ENCODE measurements around the gene CTU1.
A peak's percentile ranks its signal among the peaks of the same experiment; 100 is the strongest.

CTU1 gene

DNA sequence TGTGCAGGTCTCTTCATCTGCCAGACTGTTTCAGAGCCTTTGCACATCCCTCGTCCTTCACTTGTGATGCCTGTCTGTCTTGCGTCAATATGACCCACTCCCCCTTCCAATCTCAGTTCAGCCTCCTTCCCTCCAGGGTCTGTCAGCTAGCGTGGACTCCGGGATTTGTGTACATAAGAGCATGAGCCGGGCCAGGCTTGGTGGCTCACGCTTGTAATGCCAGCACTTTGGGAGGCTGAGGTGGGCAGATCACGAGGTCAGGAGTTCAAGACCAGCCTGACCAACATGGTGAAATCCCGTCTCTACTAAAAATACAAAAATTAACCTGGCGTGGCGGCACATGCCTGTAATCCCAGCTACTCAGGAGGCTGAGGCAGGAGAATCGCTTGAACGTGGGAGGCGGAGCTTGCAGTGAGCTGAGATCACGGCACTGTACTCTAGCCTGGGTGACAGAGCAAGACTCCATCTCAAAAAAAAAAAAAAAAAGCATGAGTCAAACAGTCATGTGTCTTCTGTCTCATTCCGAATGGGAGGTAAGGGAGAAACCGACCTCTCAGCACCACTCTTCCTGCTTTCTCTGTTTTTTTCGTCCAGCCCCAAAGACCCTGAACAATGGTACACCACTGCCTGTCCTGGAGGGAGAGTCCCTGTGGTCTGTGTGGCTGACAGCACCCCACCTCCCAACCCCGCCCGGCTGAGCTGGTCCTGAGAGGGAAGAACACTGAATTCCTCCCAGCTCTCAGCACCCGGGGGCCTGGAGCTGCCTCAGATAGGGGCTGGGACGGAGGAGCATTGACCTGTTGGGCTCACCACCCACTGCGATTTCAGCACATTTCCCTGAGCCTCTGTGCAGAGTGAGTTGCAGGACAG is 14.1 kb upstream of the CTU1 start:
- Mint-ChIP-seq H3K36me3 (no peaks in the 10 kb centered on the region), H3K4me1 (peaks cover 80% of the 10 kb centered on the region), H3K9me3 (no peaks in the 10 kb centered on the region), H3K4me3 (peak overlapping the region; percentile 34), H3K27ac (peak overlapping the region; percentile 65), H3K27me3 (no peaks in the 10 kb centered on the region)

DNA sequence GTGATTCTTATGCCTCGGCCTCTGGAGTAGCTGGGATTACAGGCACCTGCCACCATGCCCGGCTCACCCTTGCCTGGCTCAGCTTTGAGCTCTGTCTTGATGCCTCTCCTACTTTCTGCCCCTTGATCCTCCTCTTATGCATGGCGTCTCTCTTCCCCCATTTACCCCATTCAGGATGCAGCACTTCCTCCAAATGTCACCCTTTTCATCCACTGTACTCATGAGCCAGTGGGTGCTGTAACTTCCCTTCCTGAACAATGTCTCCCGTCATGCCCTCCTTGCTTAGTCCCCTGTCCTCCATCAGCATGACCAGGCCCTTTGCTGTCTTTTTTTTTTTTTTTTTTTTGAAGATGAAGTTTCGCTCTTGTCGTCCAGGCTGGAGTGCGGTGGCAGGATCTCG is 13.0 kb upstream of the CTU1 start:
- Mint-ChIP-seq H3K27me3 (no peaks in the 10 kb centered on the region), H3K4me1 (peaks cover 79% of the 10 kb centered on the region), H3K4me3 (no peak overlapping the region), H3K36me3 (no peaks in the 10 kb centered on the region), H3K9me3 (no peaks in the 10 kb centered on the region), H3K27ac (no peak overlapping the region)

DNA sequence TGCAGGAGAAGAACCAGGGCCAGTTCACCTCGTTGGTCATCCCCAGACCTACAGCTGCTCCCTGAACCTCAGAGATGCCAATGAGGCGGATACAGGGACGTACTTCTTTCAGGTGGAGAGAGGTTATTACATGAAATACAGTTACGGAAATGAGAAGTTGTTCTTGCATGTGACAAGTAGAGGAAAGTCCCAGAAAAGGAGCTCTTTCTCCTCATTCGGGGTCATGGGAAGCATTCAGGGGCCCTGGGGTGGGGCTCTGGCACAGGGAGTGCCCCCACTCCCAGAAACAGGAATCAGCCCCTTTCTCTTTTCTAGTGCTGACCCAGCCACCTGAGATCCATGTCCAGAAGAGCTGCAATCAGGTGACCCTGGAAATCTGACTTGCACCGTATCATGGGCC is 12.0 kb upstream of the CTU1 start:
- H3K27me3 Mint-ChIP-seq, result no peaks in the 10 kb centered on the region
- H3K27ac Mint-ChIP-seq, result no peak overlapping the region
- H3K4me3 Mint-ChIP-seq, result no peak overlapping the region
- H3K4me1 Mint-ChIP-seq, result peaks cover 73% of the 10 kb centered on the region
- no peaks in the 10 kb centered on the region for H3K36me3 Mint-ChIP-seq
- no peaks in the 10 kb centered on the region for H3K9me3 Mint-ChIP-seq

DNA sequence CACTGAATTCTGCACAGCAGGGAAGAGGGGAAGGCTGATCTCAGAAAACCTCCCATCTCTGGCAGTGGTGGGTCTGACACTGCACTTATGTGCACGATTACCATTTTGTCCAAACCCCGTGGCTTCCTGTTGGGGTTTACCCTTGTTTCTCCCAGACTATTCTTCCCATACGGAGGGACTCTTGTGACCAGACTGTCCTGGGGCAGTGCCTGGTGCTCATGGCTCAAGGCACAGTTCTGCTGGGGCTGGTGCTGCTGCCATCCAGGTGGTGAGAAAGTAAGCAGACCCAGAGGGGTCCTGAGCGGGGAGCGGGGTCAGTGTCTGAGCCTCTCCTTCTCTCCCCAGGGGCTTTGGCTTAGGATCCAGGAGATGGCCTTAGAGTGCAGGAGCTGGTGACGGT is 11.4 kb upstream of the CTU1 start:
- Mint-ChIP-seq H3K4me3 (no peak overlapping the region), H3K9me3 (no peaks in the 10 kb centered on the region), H3K27me3 (no peaks in the 10 kb centered on the region), H3K4me1 (peaks cover 68% of the 10 kb centered on the region), H3K27ac (no peak overlapping the region), H3K36me3 (no peaks in the 10 kb centered on the region)

DNA sequence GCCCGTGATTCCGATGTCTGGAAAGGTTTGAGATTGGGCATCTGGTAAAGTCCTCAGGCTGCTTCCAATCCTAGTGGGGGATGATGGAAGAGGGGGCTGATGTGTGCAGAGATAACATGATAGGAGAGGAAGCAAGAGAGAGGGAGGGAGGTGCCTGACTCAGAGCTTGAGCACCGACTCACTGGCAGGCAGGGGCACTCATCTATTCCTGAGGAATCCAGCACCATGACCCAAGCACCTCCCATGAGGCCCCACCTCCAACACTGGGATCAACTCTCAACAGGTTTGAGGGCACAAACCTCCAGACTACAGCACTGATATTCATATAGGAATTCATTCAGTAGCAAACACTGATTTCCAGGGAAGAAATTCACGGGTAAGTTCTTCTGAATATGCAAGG is 10.9 kb upstream of the CTU1 start:
- no peaks in the 10 kb centered on the region for H3K36me3 Mint-ChIP-seq
- H3K27ac Mint-ChIP-seq, result peak overlapping the region; percentile 26
- H3K27me3 Mint-ChIP-seq, result no peaks in the 10 kb centered on the region
- H3K9me3 Mint-ChIP-seq, result no peaks in the 10 kb centered on the region
- no peak overlapping the region for H3K4me3 Mint-ChIP-seq
- peaks cover 63% of the 10 kb centered on the region for H3K4me1 Mint-ChIP-seq

DNA sequence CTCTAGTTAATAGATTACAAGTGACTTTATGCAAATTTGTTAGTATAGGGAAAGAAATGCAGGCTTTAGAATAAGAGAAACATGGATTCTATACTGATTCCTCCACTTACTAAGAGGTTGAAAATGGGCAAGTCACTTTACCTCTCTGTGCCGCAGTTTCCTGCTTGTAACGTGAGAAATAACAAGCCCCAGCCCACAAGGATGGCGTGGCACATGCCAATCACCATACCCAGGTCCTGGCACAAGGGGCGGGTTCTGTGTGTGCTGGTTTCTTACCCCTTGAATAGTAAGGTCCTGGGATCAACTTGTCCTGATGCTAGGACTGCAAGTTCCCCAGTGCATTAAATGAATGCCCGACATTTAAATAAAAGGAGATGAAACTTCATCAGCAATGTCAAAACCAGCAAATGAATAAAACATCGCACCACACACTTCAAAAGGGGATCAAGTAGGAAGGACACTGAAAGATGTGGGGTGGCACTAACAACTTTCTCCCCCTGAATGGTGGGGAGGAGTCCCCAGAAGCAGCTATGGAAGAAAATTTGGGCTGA is 8.6 kb upstream of the CTU1 start:
- Mint-ChIP-seq H3K27ac (peak overlapping the region; percentile 52), H3K36me3 (no peaks in the 10 kb centered on the region), H3K27me3 (no peaks in the 10 kb centered on the region), H3K4me1 (peaks cover 40% of the 10 kb centered on the region), H3K4me3 (no peak overlapping the region), H3K9me3 (no peaks in the 10 kb centered on the region)

DNA sequence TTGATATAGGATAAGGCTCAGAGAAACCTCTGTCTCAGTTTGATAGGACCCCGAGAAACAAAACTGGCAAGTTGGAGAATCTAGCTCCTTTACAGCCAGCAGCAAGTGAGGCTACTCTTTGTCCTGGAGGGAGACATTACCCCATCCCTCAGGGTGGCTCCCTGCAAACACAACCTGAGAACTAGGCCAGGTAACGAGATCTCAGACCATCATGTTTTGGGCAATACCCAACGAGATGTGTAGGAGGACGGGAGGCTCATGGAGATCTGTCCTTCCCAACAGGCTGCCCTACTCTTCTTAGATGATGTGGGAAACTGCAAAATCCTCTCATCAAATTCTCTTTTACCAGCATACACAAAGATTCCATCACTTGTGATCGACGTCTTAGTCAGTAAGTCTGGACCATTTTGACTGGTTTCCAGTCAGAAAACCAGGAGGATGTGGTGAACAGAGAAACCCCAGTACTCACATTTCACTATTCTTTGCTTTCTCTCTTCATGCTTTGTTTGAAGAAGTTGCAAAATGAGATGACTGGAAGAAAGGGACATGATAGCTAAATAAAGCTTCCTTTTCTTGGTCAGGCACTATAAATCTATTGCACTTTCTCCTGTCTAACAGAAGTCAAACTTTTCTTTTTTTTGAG is 6.0 kb upstream of the CTU1 start:
- Mint-ChIP-seq H3K4me3 (peak overlapping the region; percentile 15), H3K9me3 (no peaks in the 10 kb centered on the region), H3K36me3 (no peaks in the 10 kb centered on the region), H3K27me3 (no peaks in the 10 kb centered on the region), H3K4me1 (peaks cover 28% of the 10 kb centered on the region), H3K27ac (peak overlapping the region; percentile 59)

DNA sequence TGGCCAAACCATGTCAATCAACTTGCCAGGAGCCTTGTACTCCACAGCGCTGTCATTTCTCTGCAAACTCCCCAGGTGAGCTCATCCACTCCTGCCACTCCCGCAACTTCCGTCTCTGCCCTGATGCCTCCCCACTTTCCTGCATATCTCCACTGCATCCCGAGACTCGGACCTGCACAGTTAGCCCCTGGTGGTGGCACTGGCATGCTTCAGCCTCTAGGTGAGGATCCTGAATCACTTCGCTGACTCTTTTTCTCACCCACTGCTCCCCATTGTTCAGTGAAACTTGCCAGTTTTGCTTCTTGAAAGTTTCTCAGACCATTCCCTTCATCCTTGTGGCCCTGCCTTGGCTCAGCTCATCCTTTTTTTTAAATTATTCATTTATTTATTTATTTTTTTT is 3.4 kb upstream of the CTU1 start:
- H3K36me3 Mint-ChIP-seq, result peaks cover 5% of the 10 kb centered on the region
- H3K4me1 Mint-ChIP-seq, result peaks cover 31% of the 10 kb centered on the region
- H3K4me3 Mint-ChIP-seq, result no peak overlapping the region
- no peak overlapping the region for H3K27ac Mint-ChIP-seq
- no peaks in the 10 kb centered on the region for H3K27me3 Mint-ChIP-seq
- no peaks in the 10 kb centered on the region for H3K9me3 Mint-ChIP-seq

DNA sequence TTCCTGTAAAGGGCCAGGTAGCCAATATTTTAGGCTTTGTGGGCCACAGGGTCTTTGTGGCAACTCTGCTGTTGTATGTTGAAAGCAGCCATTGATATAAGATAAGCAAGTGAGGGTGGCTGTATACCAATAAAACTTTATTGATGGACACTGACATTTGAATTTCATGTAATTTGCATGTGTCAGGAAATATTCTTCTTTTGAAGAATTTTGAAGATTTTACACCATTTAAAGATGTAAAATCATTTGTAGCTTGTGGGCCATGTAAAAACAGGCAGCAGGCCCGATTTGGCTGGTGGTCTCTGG is 2.4 kb upstream of the CTU1 start:
- no peak overlapping the region for H3K4me3 Mint-ChIP-seq
- H3K27ac Mint-ChIP-seq, result no peak overlapping the region
- H3K36me3 Mint-ChIP-seq, result peaks cover 5% of the 10 kb centered on the region
- no peaks in the 10 kb centered on the region for H3K9me3 Mint-ChIP-seq
- no peaks in the 10 kb centered on the region for H3K27me3 Mint-ChIP-seq
- peaks cover 31% of the 10 kb centered on the region for H3K4me1 Mint-ChIP-seq

DNA sequence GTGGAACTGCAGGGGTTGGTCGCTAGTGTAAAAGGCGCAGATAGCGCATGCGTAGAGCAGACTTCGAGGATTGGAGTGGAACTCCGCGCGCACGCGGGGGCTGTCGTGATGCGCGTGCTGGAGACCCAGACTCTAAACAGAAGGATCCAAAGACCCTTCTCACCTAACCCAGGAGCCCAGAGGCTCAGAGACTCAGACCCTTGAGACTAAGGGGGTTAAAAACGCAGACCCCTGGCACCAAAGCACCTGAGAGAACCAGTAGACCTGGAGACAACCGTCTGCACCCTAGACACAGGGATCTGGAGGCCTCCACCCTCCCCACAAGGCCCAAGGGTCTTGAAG is 567 bp upstream of the CTU1 start:
- Mint-ChIP-seq H3K9me3 (no peaks in the 10 kb centered on the region), H3K4me3 (peak overlapping the region; percentile 92), H3K27me3 (no peaks in the 10 kb centered on the region), H3K4me1 (peaks cover 43% of the 10 kb centered on the region), H3K36me3 (peaks cover 9% of the 10 kb centered on the region), H3K27ac (peak overlapping the region; percentile 97)

DNA sequence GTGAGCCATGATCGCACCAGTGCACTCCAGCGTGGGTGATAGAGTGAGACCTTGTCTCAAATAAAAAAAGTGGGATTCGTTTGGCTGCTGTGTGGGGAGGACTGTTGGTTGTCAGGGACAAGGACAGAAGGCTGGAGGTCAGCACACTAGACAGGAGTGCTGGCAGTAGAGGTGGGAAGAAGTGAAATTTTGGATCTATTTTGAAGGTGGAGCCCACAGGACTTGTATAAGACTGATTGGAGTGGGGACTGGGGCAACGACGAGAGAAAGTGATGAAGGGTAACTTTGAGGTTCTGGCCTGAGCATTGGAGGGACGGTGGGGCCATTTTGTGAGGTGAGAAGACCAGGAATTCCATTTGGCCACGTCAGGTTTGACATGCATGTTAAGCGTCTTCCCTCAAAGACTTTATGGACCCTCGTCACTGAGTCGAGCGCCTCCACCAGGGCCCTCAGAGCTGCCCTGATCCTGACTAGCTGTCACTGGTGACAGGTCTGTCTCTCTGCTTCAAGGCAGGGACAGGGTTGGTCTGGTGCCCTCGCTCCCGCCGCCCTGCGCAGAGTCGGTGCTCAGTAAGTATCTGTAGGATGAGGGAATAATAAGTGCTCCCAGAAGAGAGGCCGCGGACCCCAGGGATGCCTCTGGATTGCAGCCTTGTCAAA is 673 bp downstream of the CTU1 start:
- peaks cover 56% of the 10 kb centered on the region for H3K4me1 Mint-ChIP-seq
- no peaks in the 10 kb centered on the region for H3K27me3 Mint-ChIP-seq
- H3K4me3 Mint-ChIP-seq, result peak overlapping the region; percentile 92
- peaks cover 9% of the 10 kb centered on the region for H3K36me3 Mint-ChIP-seq
- peak overlapping the region; percentile 97 for H3K27ac Mint-ChIP-seq
- H3K9me3 Mint-ChIP-seq, result no peaks in the 10 kb centered on the region

DNA sequence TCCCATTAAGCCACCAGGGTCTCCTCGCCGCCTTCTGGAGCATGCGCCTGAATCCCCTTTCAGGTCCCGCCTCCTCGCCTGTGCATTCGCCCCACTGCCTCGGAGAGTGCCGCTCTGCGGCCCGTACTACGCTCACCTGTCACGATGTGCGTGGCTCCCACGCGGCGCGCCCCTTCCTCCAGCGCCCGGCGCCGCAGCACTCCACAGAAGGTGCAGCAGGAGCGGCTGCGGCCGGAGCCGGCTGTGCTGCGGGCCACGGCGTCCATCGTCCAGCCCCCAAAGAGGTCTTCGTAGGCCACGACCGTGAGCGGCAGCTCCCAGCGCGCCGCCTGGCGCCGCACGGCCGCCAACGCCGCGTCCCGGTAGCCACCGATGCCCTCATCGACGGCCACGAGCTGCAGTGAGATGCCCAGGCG is 4.3 kb downstream of the CTU1 start:
- Mint-ChIP-seq H3K4me3 (no peak overlapping the region), H3K27me3 (no peaks in the 10 kb centered on the region), H3K4me1 (peaks cover 67% of the 10 kb centered on the region), H3K9me3 (no peaks in the 10 kb centered on the region), H3K27ac (no peak overlapping the region), H3K36me3 (peaks cover 9% of the 10 kb centered on the region)

DNA sequence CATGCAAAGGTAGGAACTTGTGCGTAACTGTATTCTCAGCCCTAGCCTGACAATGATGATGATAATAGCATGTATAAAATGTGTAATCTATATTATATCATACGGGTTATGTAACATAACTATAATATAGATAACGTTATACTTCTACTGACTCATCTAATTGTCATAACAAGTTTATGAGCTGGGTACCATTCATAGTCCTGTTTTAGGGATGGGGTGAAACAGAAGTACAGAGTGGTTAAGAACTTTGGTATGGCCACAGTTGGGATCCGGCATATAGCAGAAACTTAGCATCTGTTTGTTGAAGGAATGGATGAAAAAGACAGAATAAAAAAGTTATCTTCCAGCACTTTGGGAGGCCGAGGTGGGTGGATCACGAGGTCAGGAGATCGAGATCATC is 5.2 kb downstream of the CTU1 start:
- Mint-ChIP-seq H3K4me1 (peaks cover 59% of the 10 kb centered on the region), H3K4me3 (no peak overlapping the region), H3K9me3 (no peaks in the 10 kb centered on the region), H3K36me3 (peaks cover 9% of the 10 kb centered on the region), H3K27me3 (no peaks in the 10 kb centered on the region), H3K27ac (no peak overlapping the region)

DNA sequence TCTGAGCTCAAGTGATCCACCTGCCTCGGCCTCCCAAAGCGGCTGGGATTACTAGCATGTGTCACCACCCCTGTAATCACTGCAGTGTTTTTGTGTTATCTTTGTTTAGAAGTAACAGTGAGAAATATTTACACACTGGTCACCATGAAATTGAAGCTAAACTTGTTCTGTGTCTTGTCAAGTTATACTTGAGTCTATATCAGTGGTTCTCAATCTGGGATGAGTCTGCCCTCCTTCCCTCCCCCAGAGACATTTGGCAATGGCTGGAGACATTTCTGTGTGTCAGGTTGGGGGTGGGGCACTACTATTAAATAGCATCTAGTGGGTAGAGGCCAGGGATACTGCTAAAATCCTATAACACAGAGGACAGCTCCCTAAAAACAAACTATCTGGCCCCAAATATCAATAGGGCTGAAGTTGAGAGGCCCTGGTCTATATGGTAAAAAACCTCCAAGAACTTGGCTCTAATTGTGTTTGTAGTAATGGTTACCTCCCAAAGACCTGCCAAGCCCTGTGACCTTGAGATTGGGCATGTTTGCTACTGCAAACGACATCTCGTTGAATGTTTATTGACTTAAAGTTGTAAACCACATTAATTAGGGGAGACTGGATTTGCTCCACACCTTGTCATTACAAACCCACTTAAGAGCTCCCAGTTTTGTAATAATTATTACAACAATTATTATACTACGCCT is 6.9 kb downstream of the CTU1 start:
- Mint-ChIP-seq H3K27ac (no peak overlapping the region), H3K36me3 (peaks cover 6% of the 10 kb centered on the region), H3K27me3 (no peaks in the 10 kb centered on the region), H3K9me3 (no peaks in the 10 kb centered on the region), H3K4me3 (no peak overlapping the region), H3K4me1 (peaks cover 61% of the 10 kb centered on the region)

DNA sequence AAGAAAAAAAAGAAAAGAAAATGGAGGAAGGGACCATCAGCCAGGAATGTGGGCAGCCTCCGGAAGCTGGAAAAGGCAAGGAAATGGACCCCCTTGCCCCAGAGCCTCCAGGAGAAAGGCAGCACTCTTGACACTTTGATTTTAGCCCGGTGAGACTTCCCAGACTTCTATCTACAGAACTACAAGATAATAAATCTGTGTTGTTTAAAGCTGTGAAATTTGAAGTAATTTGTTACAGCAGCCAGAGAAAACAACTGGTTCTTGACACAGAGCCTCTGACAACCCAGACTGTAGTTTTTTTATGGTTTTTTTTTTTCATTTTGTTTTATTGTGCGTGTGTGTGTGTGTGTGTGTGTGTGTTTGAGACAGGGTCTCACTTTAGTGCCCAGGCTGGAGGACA is 7.6 kb downstream of the CTU1 start:
- Mint-ChIP-seq H3K9me3 (no peaks in the 10 kb centered on the region), H3K27me3 (no peaks in the 10 kb centered on the region), H3K36me3 (peaks cover 6% of the 10 kb centered on the region), H3K4me3 (no peak overlapping the region), H3K27ac (no peak overlapping the region), H3K4me1 (peaks cover 54% of the 10 kb centered on the region)

DNA sequence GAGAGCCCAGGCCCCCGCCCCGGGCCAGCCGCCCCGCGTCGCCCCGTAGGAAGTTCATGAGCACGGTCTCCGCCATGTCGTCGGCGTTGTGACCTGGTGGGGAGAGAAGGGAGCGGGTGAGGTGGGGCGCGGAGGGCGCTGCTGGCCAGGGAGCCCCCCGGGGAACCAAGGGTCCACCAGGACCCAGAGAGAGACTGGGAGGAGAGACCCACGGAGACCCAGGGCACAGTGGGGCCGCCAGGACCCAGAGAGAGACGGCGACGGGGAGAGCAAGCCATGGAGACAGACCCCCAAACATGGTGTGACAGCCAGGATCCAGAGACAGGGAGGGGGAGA is 9.2 kb downstream of the CTU1 start:
- Mint-ChIP-seq H3K27ac (no peak overlapping the region), H3K4me1 (peaks cover 42% of the 10 kb centered on the region), H3K36me3 (peaks cover 2% of the 10 kb centered on the region), H3K4me3 (peak overlapping the region; percentile 52), H3K9me3 (no peaks in the 10 kb centered on the region), H3K27me3 (no peaks in the 10 kb centered on the region)
